Measurements from ENCODE around the gene ISLR2.

GRCh38 chr15:74137537-74137894 lies 7.1 kb downstream of the ISLR2 start:
- no peak for TF ChIP-seq POLR2AphosphoS5 (IDR thresholded peaks at IDR 0.05)
- no peak for TF ChIP-seq CTCF (IDR thresholded peaks at IDR 0.05)

Measured in transverse colon (tissue), 4 donors.